SK-N-SH (cell line): ENCODE measurements around the gene NDUFB11.

Experiments used
- CTCF ChIP-seq: fragments of 200-600 bp; sonication (generic); IDR thresholded peaks from 2 replicates; pipeline ENCODE4 v1.6.1; 2017; ENCODE audit warnings: antibody characterized with exemption, mild to moderate bottlenecking, moderate library complexity
- EZH2phosphoT487 ChIP-seq: fragments of 200-600 bp; sonication (generic); IDR thresholded peaks from 2 replicates; pipeline ENCODE4 v1.6.1; 2017; ENCODE audit warnings: low read depth, mixed run types, mild to moderate bottlenecking, antibody characterized with exemption, moderate library complexity, borderline replicate concordance
- GABPA ChIP-seq: IDR thresholded peaks from 2 replicates; pipeline ENCODE4 v1.4.0; 2012; ENCODE audit warnings: low read depth, mild to moderate bottlenecking
- REST ChIP-seq: IDR thresholded peaks from 2 replicates; pipeline ENCODE4 v1.6.1; 2012; ENCODE audit warnings: mild to moderate bottlenecking, low read depth, low read length, moderate library complexity

GRCh38 chrX:47191331-47191730 lies 46.8 kb upstream of the NDUFB11 start:
- TF ChIP-seq REST (no peak), CTCF (no peak), EZH2phosphoT487 (no peak), GABPA (no peak)
